ENCODE measurements around the gene CACNA1C. TPM values are rescaled to one million over a fixed set of nuclear protein-coding genes. Genes with fewer than 3 reads are reported as not detected.

The CACNA1C gene
- total RNA-seq, 4 donors from 2014 or later, result 44.1 to 104 (median 49.4) TPM

- Histone ChIP-seq H3K27me3 (no peaks in the 10 kb centered on the region), H3K4me3 (no peak overlapping the region), H3K36me3 (peaks cover 16 to 73% (median 68%) of the 10 kb centered on the region in 4 donors), H3K27ac (replicated peaks in 1 of 4) (no peak overlapping the region), H3K4me1 (peaks cover 0 to 22% (median 13%) of the 10 kb centered on the region in 4 donors), H3K9me3 (no peaks in the 10 kb centered on the region)
- no peak for DNase-seq (ENCODE audit: extremely low spot score)
- intact Hi-C loops (cut with DNase I), result no loop called here
- WGBS, result 91% methylated on average over 22 of the region's 22 CpGs
- TF ChIP-seq POLR2A (IDR thresholded peaks at IDR 0.05; ENCODE audit: low read depth), result no peak
- TF ChIP-seq POLR2AphosphoS5 (IDR thresholded peaks at IDR 0.05), result no peak
- no peak for TF ChIP-seq EP300 (IDR thresholded peaks at IDR 0.05)
- TF ChIP-seq CTCF (IDR thresholded peaks at IDR 0.05), result no peak
Measured at GRCh38 chr12:2653461-2653965, 600.7 kb downstream of the CACNA1C start.

- peaks cover 16 to 81% (median 72%) of the 10 kb centered on the region in 4 donors for H3K36me3 ChIP-seq
- H3K27ac ChIP-seq (replicated peaks in 1 of 4), result no peak overlapping the region
- WGBS, result 78% methylated on average over 8 of the region's 8 CpGs
- no peaks in the 10 kb centered on the region for H3K9me3 ChIP-seq
- no peaks in the 10 kb centered on the region for H3K27me3 ChIP-seq
- H3K4me3 ChIP-seq, result no peak overlapping the region
- no peak for DNase-seq (ENCODE audit: extremely low spot score)
- TF ChIP-seq POLR2AphosphoS5 (IDR thresholded peaks at IDR 0.05) (no peak), CTCF (IDR thresholded peaks at IDR 0.05) (no peak), EP300 (IDR thresholded peaks at IDR 0.05) (no peak), POLR2A (IDR thresholded peaks at IDR 0.05; ENCODE audit: low read depth) (no peak)
- peaks cover 0 to 18% (median 7%) of the 10 kb centered on the region in 4 donors for H3K4me1 ChIP-seq
- intact Hi-C loops (cut with DNase I), result no loop called here
Measured at GRCh38 chr12:2654311-2654710, 601.5 kb downstream of the CACNA1C start.

GRCh38 chr12:2654741-2655140 is 602.0 kb downstream of the CACNA1C start:
- Histone ChIP-seq H3K9me3 (no peaks in the 10 kb centered on the region), H3K4me1 (peaks cover 0 to 13% (median 3%) of the 10 kb centered on the region in 4 donors), H3K27me3 (no peaks in the 10 kb centered on the region), H3K27ac (replicated peaks in 1 of 4) (no peak overlapping the region), H3K4me3 (no peak overlapping the region), H3K36me3 (peaks cover 17 to 84% (median 75%) of the 10 kb centered on the region in 4 donors)
- intact Hi-C loops (cut with DNase I), result no loop called here
- no peak for DNase-seq (ENCODE audit: extremely low spot score)
- WGBS, result 70% methylated on average over 4 of the region's 4 CpGs
- TF ChIP-seq POLR2A (IDR thresholded peaks at IDR 0.05; ENCODE audit: low read depth) (no peak), EP300 (IDR thresholded peaks at IDR 0.05) (no peak), CTCF (IDR thresholded peaks at IDR 0.05) (no peak), POLR2AphosphoS5 (IDR thresholded peaks at IDR 0.05) (no peak)

GRCh38 chr12:2662524-2662923 is 609.7 kb downstream of the CACNA1C start:
- H3K36me3 ChIP-seq, result peaks cover 25 to 87% (median 74%) of the 10 kb centered on the region in 4 donors
- WGBS, result 98% methylated on average over 2 of the region's 2 CpGs
- no peak for TF ChIP-seq CTCF (IDR thresholded peaks at IDR 0.05)
- TF ChIP-seq POLR2A (IDR thresholded peaks at IDR 0.05; ENCODE audit: low read depth), result no peak
- H3K9me3 ChIP-seq, result no peaks in the 10 kb centered on the region
- no peaks in the 10 kb centered on the region for H3K27me3 ChIP-seq
- intact Hi-C loops (cut with DNase I), result no loop called here
- H3K4me1 ChIP-seq, result no peaks in the 10 kb centered on the region
- H3K4me3 ChIP-seq, result no peak overlapping the region
- no peak overlapping the region for H3K27ac ChIP-seq (replicated peaks in 1 of 4)
- no peak for DNase-seq (ENCODE audit: extremely low spot score)
